Neutrophil (primary cell): Measurements from ENCODE around the gene MMP17.

Source experiments
- H3K27ac ChIP-seq: fragments of 200-600 bp; sonication (generic); 2 replicates; pipeline ENCODE4 v1.5.1; 2016; ENCODE audit warnings: mild to moderate bottlenecking, moderate library complexity
- H3K27me3 ChIP-seq: fragments of 200-600 bp; sonication (generic); 2 replicates; pipeline ENCODE4 v1.6.0; 2016; ENCODE audit warnings: mild to moderate bottlenecking
- H3K36me3 ChIP-seq: fragments of 200-600 bp; sonication (generic); 2 replicates; pipeline ENCODE4 v1.5.1; 2017
- H3K4me1 ChIP-seq, 2 experiments: fragments of 200-600 bp in 1 of 2; sonication (generic) in 1 of 2; 1 replicate in 1 of 2; 2 replicates in 1 of 2; pipeline versions ENCODE4 v1.5.1 to v1.6.1; 2013 to 2016; ENCODE audit warnings: low read depth in 1 of 2, low read length in 1 of 2, mild to moderate bottlenecking in 1 of 2, moderate library complexity in 1 of 2; ENCODE audit not compliant: control insufficient read depth in 1 of 2, insufficient read depth in 1 of 2
- H3K4me3 ChIP-seq, 2 experiments: fragments of 200-600 bp in 1 of 2; sonication (generic) in 1 of 2; 1 replicate in 1 of 2; 2 replicates in 1 of 2; pipeline ENCODE4 v1.5.1; 2013 to 2016; ENCODE audit warnings: low read depth in 1 of 2, low read length in 1 of 2, mild to moderate bottlenecking in 1 of 2, moderate library complexity in 1 of 2
- H3K9me3 ChIP-seq: fragments of 200-600 bp; sonication (generic); 2 replicates; pipeline ENCODE4 v1.5.1; 2016
- TF ChIP-seq, protein P1 (sequence below): fragments of 200-600 bp; sonication (generic); IDR thresholded peaks from 2 replicates; pipeline ENCODE4 v1.5.1; 2016; ENCODE audit warnings: antibody characterized with exemption

The MMP17 gene

DNA sequence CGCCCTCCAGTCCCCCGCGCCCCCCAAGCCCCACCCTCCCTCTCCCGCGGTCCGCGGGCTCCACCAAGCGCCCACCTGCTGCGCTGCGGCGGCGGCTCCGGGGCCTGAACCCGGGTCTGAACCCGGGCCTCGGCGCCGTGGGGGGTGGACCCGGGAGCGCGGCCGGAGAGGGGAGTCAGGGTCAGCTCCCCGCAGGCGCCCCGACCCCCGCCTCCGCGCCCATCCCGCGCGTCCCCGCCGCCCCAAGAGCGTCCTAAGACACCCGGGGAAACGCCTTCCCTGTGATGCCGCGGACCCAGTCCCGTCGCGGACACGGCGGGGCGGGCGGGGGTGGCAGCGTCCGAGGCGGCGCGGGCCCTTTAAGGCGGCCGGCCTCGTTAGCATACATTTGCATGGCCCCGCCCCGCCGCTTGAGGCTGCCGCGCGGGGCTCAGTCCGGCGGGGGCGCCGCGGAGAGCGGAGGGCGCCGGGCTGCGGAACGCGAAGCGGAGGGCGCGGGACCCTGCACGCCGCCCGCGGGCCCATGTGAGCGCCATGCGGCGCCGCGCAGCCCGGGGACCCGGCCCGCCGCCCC, at the start of gene MMP17:
Gene MMP17 (plus strand): TSS at position 433 of the 574 bp plus-strand sequence. CDS start 102 bp downstream, at position 535.
- TF ChIP-seq, protein P1, sequence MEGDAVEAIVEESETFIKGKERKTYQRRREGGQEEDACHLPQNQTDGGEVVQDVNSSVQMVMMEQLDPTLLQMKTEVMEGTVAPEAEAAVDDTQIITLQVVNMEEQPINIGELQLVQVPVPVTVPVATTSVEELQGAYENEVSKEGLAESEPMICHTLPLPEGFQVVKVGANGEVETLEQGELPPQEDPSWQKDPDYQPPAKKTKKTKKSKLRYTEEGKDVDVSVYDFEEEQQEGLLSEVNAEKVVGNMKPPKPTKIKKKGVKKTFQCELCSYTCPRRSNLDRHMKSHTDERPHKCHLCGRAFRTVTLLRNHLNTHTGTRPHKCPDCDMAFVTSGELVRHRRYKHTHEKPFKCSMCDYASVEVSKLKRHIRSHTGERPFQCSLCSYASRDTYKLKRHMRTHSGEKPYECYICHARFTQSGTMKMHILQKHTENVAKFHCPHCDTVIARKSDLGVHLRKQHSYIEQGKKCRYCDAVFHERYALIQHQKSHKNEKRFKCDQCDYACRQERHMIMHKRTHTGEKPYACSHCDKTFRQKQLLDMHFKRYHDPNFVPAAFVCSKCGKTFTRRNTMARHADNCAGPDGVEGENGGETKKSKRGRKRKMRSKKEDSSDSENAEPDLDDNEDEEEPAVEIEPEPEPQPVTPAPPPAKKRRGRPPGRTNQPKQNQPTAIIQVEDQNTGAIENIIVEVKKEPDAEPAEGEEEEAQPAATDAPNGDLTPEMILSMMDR, result no peak
- Histone ChIP-seq H3K4me1 (peaks cover 32 to 39% of the 10 kb centered on the region in 2 experiments), H3K4me3 (peak within 1 kb of the TSS; percentile 55 to 65), H3K36me3 (no peaks in the 10 kb centered on the region), H3K9me3 (no peaks in the 10 kb centered on the region), H3K27ac (no peak within 1 kb of the TSS), H3K27me3 (peaks cover 90% of the 10 kb centered on the region)

DNA sequence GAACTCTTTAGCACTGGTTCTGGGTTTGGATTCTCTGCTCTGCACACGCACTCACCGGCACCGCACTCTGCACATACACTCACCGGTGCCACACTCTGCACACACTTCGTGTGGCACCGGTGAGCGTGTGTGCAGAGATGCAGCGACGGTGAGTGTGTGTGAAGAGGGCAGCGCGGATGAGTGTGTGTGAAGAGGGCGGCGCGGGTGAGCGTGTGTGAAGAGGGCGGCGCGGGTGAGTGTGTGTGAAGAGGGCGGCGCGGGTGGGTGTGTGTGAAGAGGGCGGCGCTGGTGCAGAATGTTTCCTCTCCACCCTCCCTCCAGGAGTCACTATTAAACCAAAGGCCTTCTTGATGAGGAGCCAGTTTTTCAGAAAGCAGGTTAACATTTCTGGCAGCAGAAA, 49.2 kb upstream of the MMP17 start:
- no peaks in the 10 kb centered on the region for H3K27me3 ChIP-seq
- TF ChIP-seq, protein P1, result no peak
- H3K9me3 ChIP-seq, result no peaks in the 10 kb centered on the region
- H3K4me3 ChIP-seq, result no peak overlapping the region
- H3K36me3 ChIP-seq, result peaks cover 82% of the 10 kb centered on the region
- H3K4me1 ChIP-seq, result no peaks in the 10 kb centered on the region
- no peak overlapping the region for H3K27ac ChIP-seq

DNA sequence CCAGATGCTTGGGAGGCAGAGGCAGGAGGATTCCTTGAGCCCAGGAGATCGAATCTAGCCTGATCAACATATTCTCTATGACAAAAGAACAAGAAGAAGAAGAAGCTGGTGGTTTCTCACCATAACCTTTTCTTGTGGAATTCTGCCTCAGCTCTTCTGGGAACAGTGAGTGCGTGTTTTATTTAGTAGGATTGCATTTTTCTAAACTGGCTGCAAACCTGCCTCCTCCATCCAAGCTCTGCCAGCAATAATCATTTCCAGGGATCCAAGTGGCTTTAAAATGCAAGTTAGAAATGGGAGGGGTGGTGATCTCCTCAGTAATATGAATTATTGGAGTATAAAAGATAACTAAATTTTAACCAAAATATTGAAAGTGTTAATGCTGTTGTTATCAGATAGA, 46.1 kb upstream of the MMP17 start:
- H3K4me3 ChIP-seq, result no peak overlapping the region
- no peak overlapping the region for H3K27ac ChIP-seq
- peaks cover 86% of the 10 kb centered on the region for H3K36me3 ChIP-seq

DNA sequence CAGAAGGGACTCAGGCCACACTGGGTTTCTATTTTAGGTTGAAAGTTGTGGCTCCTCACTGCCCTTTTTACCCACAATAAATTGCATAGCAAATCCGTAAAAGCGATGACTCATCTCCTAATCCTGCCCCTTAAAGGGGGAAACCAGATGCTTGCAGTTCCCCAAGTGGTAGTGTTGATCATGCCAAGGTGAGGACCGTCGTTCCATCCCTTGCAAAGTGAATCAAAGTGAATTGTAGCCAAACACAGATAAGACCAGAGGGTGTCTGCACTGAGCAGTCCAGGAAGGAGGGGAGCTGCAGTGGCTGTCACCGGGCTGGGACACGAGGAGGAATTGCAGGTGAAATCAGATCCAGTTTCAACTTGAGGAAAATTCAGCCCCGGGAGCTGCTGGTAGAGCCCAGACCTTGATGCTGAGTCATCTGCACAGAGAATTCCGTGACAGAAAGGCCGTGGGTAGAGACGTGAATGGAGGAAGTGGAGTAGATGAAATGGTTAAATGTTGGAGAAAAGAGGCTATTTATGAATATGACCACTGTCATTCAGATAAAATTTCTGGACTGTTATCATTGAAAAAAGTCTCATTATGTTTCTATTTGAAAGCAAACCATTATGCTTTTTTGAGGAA, 44.2 kb upstream of the MMP17 start:
- TF ChIP-seq, protein P1, result no peak
- H3K27me3 ChIP-seq, result no peaks in the 10 kb centered on the region
- no peaks in the 10 kb centered on the region for H3K9me3 ChIP-seq
- H3K27ac ChIP-seq, result no peak overlapping the region
- H3K36me3 ChIP-seq, result peaks cover 90% of the 10 kb centered on the region
- H3K4me3 ChIP-seq, result no peak overlapping the region
- no peaks in the 10 kb centered on the region for H3K4me1 ChIP-seq

More for the DNA sequence above, 46.1 kb upstream of the MMP17 start:
- Histone ChIP-seq H3K9me3 (no peaks in the 10 kb centered on the region), H3K4me1 (no peaks in the 10 kb centered on the region), H3K27me3 (no peaks in the 10 kb centered on the region)
- TF ChIP-seq, protein P1, result no peak

DNA sequence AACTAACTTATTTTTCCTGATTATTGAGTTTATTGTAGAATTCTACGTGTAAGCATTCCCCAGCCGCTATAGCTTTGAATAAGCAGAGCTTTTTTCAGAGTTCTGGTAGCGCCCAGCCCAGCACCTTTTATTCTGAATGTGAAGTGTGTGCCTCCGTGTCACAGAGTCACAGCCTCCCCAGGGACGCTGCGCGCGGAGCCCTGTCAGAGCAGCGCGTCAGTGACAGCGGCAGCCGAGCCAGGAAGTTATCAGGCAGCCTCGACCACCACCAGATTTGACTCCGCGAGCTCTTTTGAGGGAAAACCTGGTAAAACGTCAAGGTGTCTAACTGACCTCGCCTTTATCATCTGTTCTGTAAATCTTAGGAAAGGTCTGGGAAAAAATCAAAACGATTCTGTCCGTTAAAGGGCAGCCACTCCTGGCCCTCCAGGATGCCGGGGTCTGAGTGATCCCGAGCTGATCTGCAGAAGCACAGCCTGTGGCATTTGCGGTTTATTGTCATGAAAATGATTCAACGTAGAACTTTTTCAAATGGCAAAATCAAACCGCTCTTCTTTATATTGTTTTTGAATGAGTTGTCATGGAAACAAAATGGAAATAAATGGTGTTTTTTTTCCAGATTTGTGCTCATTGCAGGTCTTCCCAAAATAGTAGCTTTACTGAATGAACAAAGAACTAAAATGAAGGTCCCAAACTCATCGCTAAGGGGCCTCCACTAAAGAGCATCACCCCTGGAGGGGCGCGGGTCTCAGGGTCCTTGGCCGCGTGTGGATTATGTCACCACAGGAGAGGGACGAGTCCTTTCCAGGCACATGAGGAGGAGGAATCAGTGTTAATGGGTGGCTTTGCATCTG, 43.1 kb upstream of the MMP17 start:
- TF ChIP-seq, protein P1, result no peak
- Histone ChIP-seq H3K27ac (no peak overlapping the region), H3K4me1 (no peaks in the 10 kb centered on the region), H3K36me3 (peaks cover 90% of the 10 kb centered on the region), H3K9me3 (no peaks in the 10 kb centered on the region), H3K27me3 (no peaks in the 10 kb centered on the region), H3K4me3 (no peak overlapping the region)
